NT2/D1 (cell line): ENCODE data around the gene NKAIN1.

Experiments
- SUZ12 ChIP-seq: IDR thresholded peaks from 2 replicates; pipeline ENCODE4 v1.6.1; 2011; ENCODE audit not compliant: insufficient read length, insufficient read depth; ENCODE audit errors: extremely low read depth
- YY1 ChIP-seq: IDR thresholded peaks from 2 replicates; pipeline ENCODE4 v1.6.1; 2011; ENCODE audit not compliant: insufficient read length, insufficient read depth
- ZNF274 ChIP-seq: IDR thresholded peaks from 2 replicates; pipeline ENCODE4 v1.6.1; 2011; ENCODE audit warnings: mild to moderate bottlenecking, low read depth, low read length

DNA sequence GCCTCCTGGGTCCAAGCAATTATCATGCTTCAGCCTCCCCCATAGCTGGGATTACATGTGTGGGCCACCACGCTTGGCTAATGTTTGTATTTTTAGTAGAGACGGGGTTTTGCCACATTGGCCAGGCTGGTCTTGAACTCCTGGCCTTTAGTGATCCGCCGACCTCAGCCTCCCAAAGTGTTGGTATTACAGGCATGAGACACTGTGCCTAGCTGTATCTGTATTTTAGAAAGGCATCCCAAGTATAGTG is 69.3 kb downstream of the NKAIN1 start:
- TF ChIP-seq SUZ12 (no peak), ZNF274 (no peak), YY1 (no peak)
